Epithelial cell of proximal tubule (primary cell): ENCODE measurements around the gene TMEM138. TPM values are rescaled to one million over a fixed set of nuclear protein-coding genes. Genes with fewer than 3 reads are reported as not detected.

Experiments
- DNase-seq: peaks from one replicate; pipeline ENCODE4 v3.0.0-alpha.2; 2011; ENCODE audit warnings: low read depth
- H3K4me3 ChIP-seq: 2 replicates; pipeline ENCODE4 v1.5.1; 2011; ENCODE audit warnings: low read depth, mild to moderate bottlenecking, low read length
- total RNA-seq: library from RNA; depleted of rRNA; stranded (reverse); fragments of >200 nt; gene quantifications from 2 replicates; pipeline ENCODE4 v1.2.3, GENCODE V29; 2015
- TF ChIP-seq, protein P1 (sequence below): conservative IDR thresholded peaks from 2 replicates; pipeline ENCODE4 v1.5.1; 2012; ENCODE audit warnings: low read depth, mild to moderate bottlenecking, low read length

The TMEM138 gene
- total RNA-seq, 1 donor from 2014 or later: 21.9 TPM

DNA sequence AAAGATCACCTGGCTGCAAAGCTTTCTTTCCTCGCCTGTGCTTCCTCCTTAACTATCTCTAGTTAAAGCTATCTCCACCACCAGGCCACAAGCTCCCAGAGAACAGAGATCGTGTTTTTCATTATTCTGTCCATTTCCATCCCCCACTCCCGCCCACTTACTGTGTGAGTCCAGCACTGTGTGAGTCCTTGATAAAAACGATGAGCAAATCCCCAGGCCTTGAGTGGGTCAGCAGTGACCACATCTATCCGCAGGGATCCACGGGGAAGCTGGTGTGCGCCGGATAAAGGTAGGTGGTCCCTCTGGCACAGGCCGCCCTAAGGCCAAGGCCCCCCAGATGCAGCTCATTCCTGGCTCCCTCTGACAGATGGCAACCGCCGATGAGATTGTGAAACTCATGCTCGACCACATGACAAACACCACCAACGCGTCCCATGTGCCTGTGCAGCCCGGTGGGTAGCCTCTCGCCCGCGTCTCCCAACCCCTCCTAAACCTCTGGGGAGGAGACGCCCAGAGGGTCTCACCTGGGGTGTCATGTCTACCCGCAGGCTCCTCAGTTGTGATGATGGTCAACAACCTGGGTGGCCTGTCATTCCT is 19.9 kb upstream of the TMEM138 start:
- H3K4me3 ChIP-seq: no peak overlapping the region
- no peak for DNase-seq
- TF ChIP-seq, protein P1, sequence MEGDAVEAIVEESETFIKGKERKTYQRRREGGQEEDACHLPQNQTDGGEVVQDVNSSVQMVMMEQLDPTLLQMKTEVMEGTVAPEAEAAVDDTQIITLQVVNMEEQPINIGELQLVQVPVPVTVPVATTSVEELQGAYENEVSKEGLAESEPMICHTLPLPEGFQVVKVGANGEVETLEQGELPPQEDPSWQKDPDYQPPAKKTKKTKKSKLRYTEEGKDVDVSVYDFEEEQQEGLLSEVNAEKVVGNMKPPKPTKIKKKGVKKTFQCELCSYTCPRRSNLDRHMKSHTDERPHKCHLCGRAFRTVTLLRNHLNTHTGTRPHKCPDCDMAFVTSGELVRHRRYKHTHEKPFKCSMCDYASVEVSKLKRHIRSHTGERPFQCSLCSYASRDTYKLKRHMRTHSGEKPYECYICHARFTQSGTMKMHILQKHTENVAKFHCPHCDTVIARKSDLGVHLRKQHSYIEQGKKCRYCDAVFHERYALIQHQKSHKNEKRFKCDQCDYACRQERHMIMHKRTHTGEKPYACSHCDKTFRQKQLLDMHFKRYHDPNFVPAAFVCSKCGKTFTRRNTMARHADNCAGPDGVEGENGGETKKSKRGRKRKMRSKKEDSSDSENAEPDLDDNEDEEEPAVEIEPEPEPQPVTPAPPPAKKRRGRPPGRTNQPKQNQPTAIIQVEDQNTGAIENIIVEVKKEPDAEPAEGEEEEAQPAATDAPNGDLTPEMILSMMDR: no peak

DNA sequence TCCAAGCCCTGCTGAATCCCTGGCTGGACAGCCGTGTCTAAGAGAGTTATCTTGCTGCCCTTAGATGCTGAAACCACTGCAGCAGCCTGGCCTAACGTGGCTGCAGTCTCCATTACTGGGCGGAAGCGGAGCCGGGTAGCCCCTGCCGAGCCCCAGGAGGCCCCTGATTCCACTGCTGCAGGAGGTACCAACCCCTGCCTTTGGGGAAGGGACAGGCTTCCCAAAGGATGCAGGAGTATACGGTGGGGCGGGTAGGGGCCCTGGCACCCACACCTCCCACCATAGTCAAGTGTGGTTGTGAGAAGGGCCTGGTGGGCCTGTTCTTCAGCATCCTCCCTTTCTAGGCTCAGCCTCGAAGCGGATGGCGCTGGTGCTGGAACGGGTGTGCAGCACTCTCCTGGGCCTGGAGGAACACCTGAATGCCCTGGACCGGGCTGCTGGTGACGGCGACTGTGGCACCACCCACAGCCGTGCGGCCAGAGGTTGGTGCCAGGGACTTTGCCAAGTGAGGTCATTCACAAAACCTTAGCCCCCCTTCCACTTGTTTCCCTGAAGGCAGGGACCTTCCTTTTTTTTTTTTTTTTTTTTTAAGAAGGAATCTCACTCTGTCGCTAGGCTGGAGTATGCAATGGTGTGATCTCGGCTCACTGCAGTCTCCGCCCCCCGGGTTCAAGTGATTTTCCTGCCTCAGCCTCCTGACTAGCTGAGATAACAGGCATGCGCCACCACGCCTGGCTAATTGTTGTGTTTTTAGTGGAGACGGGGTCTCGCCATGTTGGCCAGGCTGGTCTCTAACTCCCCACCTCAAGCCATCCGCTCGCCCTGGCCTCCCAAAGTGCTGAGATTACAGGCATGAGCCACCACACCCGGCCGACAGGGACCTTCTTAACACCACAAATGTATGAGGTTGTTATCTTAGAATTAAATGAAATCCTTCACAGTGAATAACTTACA is 18.1 kb upstream of the TMEM138 start:
- TF ChIP-seq, protein P1: no peak
- DNase-seq: no peak
- H3K4me3 ChIP-seq: no peak overlapping the region

DNA sequence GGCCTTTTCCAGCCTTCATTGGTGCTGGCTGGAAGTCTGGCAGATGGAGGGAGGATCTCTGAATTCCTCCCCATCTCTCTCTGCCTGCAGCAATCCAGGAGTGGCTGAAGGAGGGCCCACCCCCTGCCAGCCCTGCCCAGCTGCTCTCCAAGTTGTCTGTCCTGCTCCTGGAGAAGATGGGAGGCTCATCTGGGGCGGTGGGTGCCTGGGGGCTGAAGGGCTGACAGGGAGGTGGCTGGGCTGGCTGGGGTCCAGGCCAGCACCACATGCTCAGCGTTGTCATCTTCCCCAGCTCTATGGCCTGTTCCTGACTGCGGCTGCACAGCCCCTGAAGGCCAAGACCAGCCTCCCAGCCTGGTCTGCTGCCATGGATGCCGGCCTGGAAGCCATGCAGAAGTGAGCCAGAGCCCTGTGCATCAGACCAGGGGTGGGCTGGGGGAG is 17.0 kb upstream of the TMEM138 start:
- no peak overlapping the region for H3K4me3 ChIP-seq
- no peak for DNase-seq
- TF ChIP-seq, protein P1: no peak

DNA sequence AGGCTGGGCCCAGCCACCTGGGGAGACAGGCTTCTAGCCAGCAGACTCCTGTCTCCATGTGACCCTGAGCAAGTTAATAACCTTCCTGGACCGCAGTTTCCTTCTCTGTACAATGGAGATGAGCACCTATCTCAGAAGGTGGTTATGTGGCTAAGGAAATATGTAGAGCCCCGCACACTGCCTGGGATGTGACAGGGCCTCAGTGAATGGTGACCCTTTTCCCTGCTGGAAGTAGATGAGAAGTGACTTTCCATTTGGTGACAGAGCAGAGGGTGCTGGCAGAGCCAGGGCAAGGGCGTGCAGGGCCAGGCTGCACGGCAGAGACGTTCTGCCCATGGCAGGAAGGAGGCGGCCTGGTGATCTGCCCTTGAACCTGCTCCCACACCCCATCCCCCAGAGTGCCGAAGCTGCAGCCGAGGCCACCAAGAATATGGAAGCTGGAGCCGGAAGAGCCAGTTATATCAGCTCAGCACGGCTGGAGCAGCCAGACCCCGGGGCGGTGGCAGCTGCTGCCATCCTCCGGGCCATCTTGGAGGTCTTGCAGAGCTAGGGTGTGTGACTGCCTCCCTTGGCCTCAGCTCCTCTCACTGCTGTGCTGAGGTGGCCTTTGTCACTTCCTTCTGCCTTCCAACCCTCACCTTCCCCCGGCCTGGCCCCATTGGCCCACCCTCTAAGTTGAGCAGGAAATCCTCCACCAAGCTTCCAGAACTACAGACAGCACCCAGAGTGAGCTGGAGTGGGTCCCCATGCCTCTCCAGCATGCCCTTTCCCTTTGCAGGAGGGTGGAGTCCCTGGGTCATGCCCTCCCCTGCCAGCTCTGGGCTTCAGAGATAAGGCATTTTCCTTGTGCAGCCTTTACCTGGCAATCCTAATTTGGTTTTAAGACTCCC is 16.0 kb upstream of the TMEM138 start:
- DNase-seq: no peak
- H3K4me3 ChIP-seq: no peak overlapping the region
- TF ChIP-seq, protein P1: no peak

DNA sequence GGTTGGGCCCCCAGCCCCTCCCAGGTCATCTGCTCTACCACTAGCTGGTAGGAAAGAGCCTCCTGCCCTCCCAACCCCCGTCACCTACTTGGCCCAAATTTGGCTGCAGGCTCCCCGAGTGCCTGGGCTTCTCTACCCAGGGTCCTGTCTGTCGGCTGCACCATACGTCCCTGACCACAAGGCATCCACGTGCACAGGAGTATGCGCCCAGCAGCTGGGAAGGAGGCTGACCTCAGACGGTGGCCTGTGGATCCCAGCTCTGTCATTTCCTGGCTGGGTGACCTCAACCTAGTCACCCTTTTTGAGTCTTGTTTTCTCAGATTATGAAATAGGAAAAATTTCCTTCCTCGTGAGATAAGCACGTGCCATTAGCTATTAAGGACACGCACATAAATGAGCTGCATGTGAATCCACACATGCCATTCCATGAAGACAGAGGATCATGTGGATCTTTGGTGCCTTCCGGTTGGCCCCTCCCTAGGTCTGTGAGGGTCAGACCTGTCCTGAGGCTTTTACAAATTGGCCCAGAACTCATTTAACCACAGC is 14.2 kb upstream of the TMEM138 start:
- TF ChIP-seq, protein P1: no peak
- no peak overlapping the region for H3K4me3 ChIP-seq
- no peak for DNase-seq

DNA sequence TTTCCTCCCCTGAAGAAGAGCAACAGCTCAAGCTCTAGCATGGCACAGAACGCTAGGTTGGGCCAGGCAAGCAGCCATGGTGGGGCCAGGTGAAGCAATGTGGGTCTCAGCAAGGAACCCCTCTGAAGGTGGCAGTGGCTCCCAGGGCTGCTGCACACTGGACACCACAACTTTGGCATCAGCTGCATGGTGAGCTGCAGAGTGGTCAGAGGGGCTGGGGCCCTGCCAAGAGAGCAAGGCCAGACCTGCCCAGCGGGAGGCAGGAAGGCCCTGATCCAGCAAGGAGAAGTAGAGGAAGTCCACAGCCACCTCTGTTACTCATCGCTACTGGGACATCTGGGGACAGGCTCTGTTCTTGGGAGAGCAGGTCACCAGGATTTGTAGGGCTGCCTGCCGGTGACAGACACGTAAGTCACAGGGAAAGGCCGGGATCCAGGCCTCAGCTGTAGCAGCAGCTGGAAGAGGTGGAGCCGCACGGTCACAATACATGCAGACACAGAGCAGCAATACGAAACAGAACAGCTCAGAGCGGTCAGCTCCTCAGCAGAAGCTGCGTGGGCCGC is 12.9 kb upstream of the TMEM138 start:
- DNase-seq: no peak
- TF ChIP-seq, protein P1: no peak
- no peak overlapping the region for H3K4me3 ChIP-seq
